Measurements from ENCODE around the gene USP17L27. TPM values are rescaled to one million over a fixed set of nuclear protein-coding genes. Genes with fewer than 3 reads are reported as not detected.
A peak's percentile ranks its signal among the peaks of the same experiment; 100 is the strongest.
"Not testable (repeated sequence)": the region's sequence is repeated elsewhere in the genome, so short reads cannot be mapped to it uniquely, and the experiment has no call there.

The USP17L27 gene
- not detected in 2 replicates for total RNA-seq (2014; rRNA removed; shearing (Covaris generic))
- not detected in 2 replicates for polyA plus RNA-seq (2015; cell fraction: cytosol; rRNA removed)
- polyA plus RNA-seq (2015; cell fraction: nucleus; rRNA removed) = not detected in 2 replicates

- not testable (repeated sequence) for DNase-seq (ENCODE audit: low read depth)
These were observed at the start of gene USP17L27 for GRCh38 chr4:9343848-9344247. TSS of gene USP17L27 (plus strand) at chr4:9344148. CDS start at chr4:9344148, 0 bp downstream.

- DNase-seq (ENCODE audit: low read depth) = not testable (repeated sequence)
These were observed 19.8 kb upstream of the USP17L27 start for GRCh38 chr4:9324191-9324590.

GRCh38 chr4:9324865-9325264, 19.1 kb upstream of the USP17L27 start, which contains the start of gene USP17L24:
TSS of gene USP17L24 (plus strand) at chr4:9325165. CDS start at chr4:9325165, 0 bp downstream.
- not testable (repeated sequence) for DNase-seq (ENCODE audit: low read depth)

- DNase-seq (ENCODE audit: low read depth) = not testable (repeated sequence)
These were observed 14.3 kb upstream of the USP17L27 start, which contains the start of gene USP17L25 for GRCh38 chr4:9329611-9330010. TSS of gene USP17L25 (plus strand) at chr4:9329911. CDS start at chr4:9329911, 0 bp downstream.

- DNase-seq (ENCODE audit: low read depth) = not testable (repeated sequence)
These were observed 9.6 kb upstream of the USP17L27 start, which contains the start of gene USP17L26 for GRCh38 chr4:9334358-9334757. TSS of gene USP17L26 (plus strand) at chr4:9334658. CDS start at chr4:9334658, 0 bp downstream.

GRCh38 chr4:9339103-9339502, 4.8 kb upstream of the USP17L27 start, which contains the start of gene USP17L5:
TSS of gene USP17L5 (plus strand) at chr4:9339403. CDS start at chr4:9339403, 0 bp downstream.
- not testable (repeated sequence) for DNase-seq (ENCODE audit: low read depth)

GRCh38 chr4:9348593-9348992, 4.6 kb downstream of the USP17L27 start, which contains the start of gene USP17L28:
TSS of gene USP17L28 (plus strand) at chr4:9348893. CDS start at chr4:9348893, 0 bp downstream.
- DNase-seq (ENCODE audit: low read depth) = not testable (repeated sequence)

- DNase-seq (ENCODE audit: low read depth) = not testable (repeated sequence)
These were observed 6.9 kb downstream of the USP17L27 start for GRCh38 chr4:9350866-9351265.

GRCh38 chr4:9353338-9353737, 9.4 kb downstream of the USP17L27 start, which contains the start of gene USP17L29:
TSS of gene USP17L29 (plus strand) at chr4:9353638. CDS start at chr4:9353638, 0 bp downstream.
- not testable (repeated sequence) for DNase-seq (ENCODE audit: low read depth)

GRCh38 chr4:9362829-9363228, 18.9 kb downstream of the USP17L27 start, which contains the start of gene USP17L30:
TSS of gene USP17L30 (plus strand) at chr4:9363129. CDS start at chr4:9363129, 0 bp downstream.
- DNase-seq (ENCODE audit: low read depth) = not testable (repeated sequence)

GRCh38 chr4:9379881-9380280, 35.9 kb downstream of the USP17L27 start:
- DNase-seq (ENCODE audit: low read depth) = not testable (repeated sequence)

GRCh38 chr4:9381012-9381534, 37.1 kb downstream of the USP17L27 start:
- DNase-seq (ENCODE audit: low read depth) = peak; percentile 5

- DNase-seq (ENCODE audit: low read depth) = no peak
These were observed 40.2 kb downstream of the USP17L27 start for GRCh38 chr4:9384126-9384525.

- not testable (repeated sequence) for DNase-seq (ENCODE audit: low read depth)
These were observed 45.1 kb downstream of the USP17L27 start for GRCh38 chr4:9389001-9389400.

Other genes with a start within 250 kb of the USP17L27 start
- not detected in 2 replicates for gene FAM90A26, start 173.7 kb upstream of the USP17L27 start, total RNA-seq (2014; rRNA removed; shearing (Covaris generic))
- gene USP17L10, start 133.5 kb upstream of the USP17L27 start, total RNA-seq (2014; rRNA removed; shearing (Covaris generic)) = not detected in 2 replicates
- gene USP17L11, start 128.7 kb upstream of the USP17L27 start, total RNA-seq (2014; rRNA removed; shearing (Covaris generic)) = not detected in 2 replicates
- not detected in 2 replicates for gene USP17L12, start 124.0 kb upstream of the USP17L27 start, total RNA-seq (2014; rRNA removed; shearing (Covaris generic))
- gene USP17L13, start 119.3 kb upstream of the USP17L27 start, total RNA-seq (2014; rRNA removed; shearing (Covaris generic)) = not detected in 2 replicates
- not detected in 2 replicates for gene USP17L15, start 109.8 kb upstream of the USP17L27 start, total RNA-seq (2014; rRNA removed; shearing (Covaris generic))
- not detected in 2 replicates for gene USP17L17, start 100.3 kb upstream of the USP17L27 start, total RNA-seq (2014; rRNA removed; shearing (Covaris generic))
- gene USP17L18, start 95.5 kb upstream of the USP17L27 start, total RNA-seq (2014; rRNA removed; shearing (Covaris generic)) = not detected in 2 replicates
- not detected in 2 replicates for gene USP17L19, start 90.8 kb upstream of the USP17L27 start, total RNA-seq (2014; rRNA removed; shearing (Covaris generic))
- not detected in 2 replicates for gene USP17L20, start 86.0 kb upstream of the USP17L27 start, total RNA-seq (2014; rRNA removed; shearing (Covaris generic))
- gene USP17L21, start 81.3 kb upstream of the USP17L27 start, total RNA-seq (2014; rRNA removed; shearing (Covaris generic)) = not detected in 2 replicates
- gene USP17L22, start 76.5 kb upstream of the USP17L27 start, total RNA-seq (2014; rRNA removed; shearing (Covaris generic)) = not detected in 2 replicates
- gene USP17L24, start 19.0 kb upstream of the USP17L27 start, total RNA-seq (2014; rRNA removed; shearing (Covaris generic)) = not detected in 2 replicates
- gene USP17L25, start 14.2 kb upstream of the USP17L27 start, total RNA-seq (2014; rRNA removed; shearing (Covaris generic)) = not detected in 2 replicates
- not detected in 2 replicates for gene USP17L26, start 9.5 kb upstream of the USP17L27 start, total RNA-seq (2014; rRNA removed; shearing (Covaris generic))
- not detected in 2 replicates for gene USP17L5, start 4.7 kb upstream of the USP17L27 start, total RNA-seq (2014; rRNA removed; shearing (Covaris generic))
- not detected in 2 replicates for gene USP17L28, start 4.7 kb downstream of the USP17L27 start, total RNA-seq (2014; rRNA removed; shearing (Covaris generic))
- not detected in 2 replicates for gene USP17L29, start 9.5 kb downstream of the USP17L27 start, total RNA-seq (2014; rRNA removed; shearing (Covaris generic))
- gene USP17L30, start 19.0 kb downstream of the USP17L27 start, total RNA-seq (2014; rRNA removed; shearing (Covaris generic)) = not detected in 2 replicates
- gene DEFB131A, start 100.3 kb downstream of the USP17L27 start, total RNA-seq (2014; rRNA removed; shearing (Covaris generic)) = not detected in 2 replicates